GM12878 (cell line): Measurements from ENCODE around the gene CCNL2.

ENCODE experiments used
- ATF2 ChIP-seq: IDR thresholded peaks from 2 replicates; pipeline ENCODE4 v1.6.1; 2012; ENCODE audit warnings: low read length, inconsistent platforms
- CHD1 ChIP-seq: IDR thresholded peaks from 2 replicates; pipeline ENCODE4 v1.6.1; 2012; ENCODE audit warnings: low read depth, low read length, improper control_type of control experiment
- HCFC1 ChIP-seq: fragments of 150-350 bp; IDR thresholded peaks from 2 replicates; pipeline ENCODE4 v1.6.1; 2014; ENCODE audit warnings: low read length
- RFX5 ChIP-seq: IDR thresholded peaks from 2 replicates; pipeline ENCODE4 v1.6.1; 2011; ENCODE audit warnings: low read depth, low read length, improper control_type of control experiment
- SMC3 ChIP-seq: IDR thresholded peaks from 2 replicates; pipeline ENCODE4 v1.6.1; 2011; ENCODE audit warnings: low read length, improper control_type of control experiment, borderline replicate concordance
- TF ChIP-seq, protein P1 (sequence below), 3 experiments: IDR thresholded peaks in 2 of 3; conservative IDR thresholded peaks in 1 of 3; 2 replicates each; pipeline ENCODE4 v1.5.1; 2011; ENCODE audit warnings: low read depth in 3 of 3, low read length in 3 of 3, mild to moderate bottlenecking in 3 of 3, control low read depth in 2 of 3, moderate library complexity in 2 of 3, inconsistent platforms in 1 of 3, mixed read lengths in 1 of 3; ENCODE audit not compliant: control insufficient read depth in 2 of 3, insufficient read depth in 1 of 3; ENCODE audit errors: extremely low read depth in 1 of 3
- TF ChIP-seq, protein P2 (sequence below): fragments of 450-650 bp; IDR thresholded peaks from 2 replicates; pipeline ENCODE4 v1.6.1; 2017; ENCODE audit warnings: mild to moderate bottlenecking

DNA sequence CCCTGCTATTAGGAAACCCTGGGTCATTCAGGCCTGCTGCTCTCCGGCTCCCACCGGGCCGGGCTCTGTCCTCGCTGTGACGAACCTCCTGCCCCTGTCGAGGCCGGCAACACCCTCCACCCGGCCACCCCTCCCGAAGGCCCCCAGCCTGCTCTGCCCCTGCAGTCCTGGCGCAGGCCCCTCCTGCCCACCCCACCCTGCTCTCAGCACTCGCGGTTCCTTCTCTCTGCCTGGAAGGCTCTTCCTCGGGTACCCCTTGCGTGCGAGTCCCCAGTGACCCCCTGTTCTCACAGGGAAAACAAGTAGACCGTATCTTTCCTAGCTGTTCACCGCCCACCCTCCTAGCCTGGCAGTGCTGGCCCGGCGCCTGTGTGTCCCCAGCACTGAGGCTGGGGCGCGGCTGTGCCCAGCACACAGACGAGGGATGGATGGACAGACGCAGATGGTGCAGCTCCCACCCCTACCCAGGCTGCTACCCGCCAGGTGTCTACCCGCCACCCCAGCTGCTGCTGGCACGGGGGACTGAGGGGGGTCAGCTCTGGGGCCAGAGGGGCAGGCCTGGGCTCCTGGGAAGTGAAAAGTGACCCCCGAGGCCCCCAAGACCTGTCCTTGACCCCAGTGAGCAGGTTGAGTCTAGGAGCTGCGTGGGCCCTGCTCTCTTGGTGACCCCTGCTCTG lies 33.3 kb upstream of the CCNL2 start:
- TF ChIP-seq SMC3 (no peak), ATF2 (no peak), RFX5 (no peak), CHD1 (no peak), HCFC1 (no peak)
- TF ChIP-seq, protein P1, sequence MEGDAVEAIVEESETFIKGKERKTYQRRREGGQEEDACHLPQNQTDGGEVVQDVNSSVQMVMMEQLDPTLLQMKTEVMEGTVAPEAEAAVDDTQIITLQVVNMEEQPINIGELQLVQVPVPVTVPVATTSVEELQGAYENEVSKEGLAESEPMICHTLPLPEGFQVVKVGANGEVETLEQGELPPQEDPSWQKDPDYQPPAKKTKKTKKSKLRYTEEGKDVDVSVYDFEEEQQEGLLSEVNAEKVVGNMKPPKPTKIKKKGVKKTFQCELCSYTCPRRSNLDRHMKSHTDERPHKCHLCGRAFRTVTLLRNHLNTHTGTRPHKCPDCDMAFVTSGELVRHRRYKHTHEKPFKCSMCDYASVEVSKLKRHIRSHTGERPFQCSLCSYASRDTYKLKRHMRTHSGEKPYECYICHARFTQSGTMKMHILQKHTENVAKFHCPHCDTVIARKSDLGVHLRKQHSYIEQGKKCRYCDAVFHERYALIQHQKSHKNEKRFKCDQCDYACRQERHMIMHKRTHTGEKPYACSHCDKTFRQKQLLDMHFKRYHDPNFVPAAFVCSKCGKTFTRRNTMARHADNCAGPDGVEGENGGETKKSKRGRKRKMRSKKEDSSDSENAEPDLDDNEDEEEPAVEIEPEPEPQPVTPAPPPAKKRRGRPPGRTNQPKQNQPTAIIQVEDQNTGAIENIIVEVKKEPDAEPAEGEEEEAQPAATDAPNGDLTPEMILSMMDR (IDR thresholded peaks at IDR 0.05 in 2 of 3, conservative IDR thresholded peaks at IDR 0.05 in 1 of 3; ENCODE audit: control insufficient read depth in 2 of 3, extremely low read depth in 1 of 3, insufficient read depth in 1 of 3, low read depth in 3 of 3, low read length in 3 of 3): no peak
- TF ChIP-seq, protein P2, sequence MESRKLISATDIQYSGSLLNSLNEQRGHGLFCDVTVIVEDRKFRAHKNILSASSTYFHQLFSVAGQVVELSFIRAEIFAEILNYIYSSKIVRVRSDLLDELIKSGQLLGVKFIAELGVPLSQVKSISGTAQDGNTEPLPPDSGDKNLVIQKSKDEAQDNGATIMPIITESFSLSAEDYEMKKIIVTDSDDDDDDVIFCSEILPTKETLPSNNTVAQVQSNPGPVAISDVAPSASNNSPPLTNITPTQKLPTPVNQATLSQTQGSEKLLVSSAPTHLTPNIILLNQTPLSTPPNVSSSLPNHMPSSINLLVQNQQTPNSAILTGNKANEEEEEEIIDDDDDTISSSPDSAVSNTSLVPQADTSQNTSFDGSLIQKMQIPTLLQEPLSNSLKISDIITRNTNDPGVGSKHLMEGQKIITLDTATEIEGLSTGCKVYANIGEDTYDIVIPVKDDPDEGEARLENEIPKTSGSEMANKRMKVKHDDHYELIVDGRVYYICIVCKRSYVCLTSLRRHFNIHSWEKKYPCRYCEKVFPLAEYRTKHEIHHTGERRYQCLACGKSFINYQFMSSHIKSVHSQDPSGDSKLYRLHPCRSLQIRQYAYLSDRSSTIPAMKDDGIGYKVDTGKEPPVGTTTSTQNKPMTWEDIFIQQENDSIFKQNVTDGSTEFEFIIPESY: no peak
